NT2/D1 (cell line): ENCODE measurements around the gene UBE3D.

ENCODE experiments used
- DNase-seq: peaks from one replicate; pipeline ENCODE4 v3.0.0-alpha.2; 2011; ENCODE audit warnings: low read depth, low spot score
- H3K27me3 ChIP-seq: 2 replicates; pipeline ENCODE4 v1.6.0; 2011; ENCODE audit warnings: mild to moderate bottlenecking; ENCODE audit not compliant: insufficient read length, insufficient read depth
- H3K36me3 ChIP-seq: 2 replicates; pipeline ENCODE4 v1.6.1; 2011; ENCODE audit warnings: mild to moderate bottlenecking, low read length, mixed read lengths; ENCODE audit not compliant: insufficient read depth, insufficient read length
- H3K4me1 ChIP-seq: 2 replicates; pipeline ENCODE4 v1.5.1; 2011; ENCODE audit not compliant: insufficient read depth, insufficient read length
- H3K4me3 ChIP-seq: 2 replicates; pipeline ENCODE4 v1.5.1; 2011; ENCODE audit warnings: low read depth; ENCODE audit not compliant: insufficient read length
- H3K9ac ChIP-seq: 2 replicates; pipeline ENCODE4 v1.6.0; 2011; ENCODE audit warnings: low read depth; ENCODE audit not compliant: insufficient read length
- H3K9me3 ChIP-seq: 2 replicates; pipeline ENCODE4 v1.5.1; 2011; ENCODE audit warnings: mild to moderate bottlenecking, low read length; ENCODE audit not compliant: insufficient read depth
- SUZ12 ChIP-seq: IDR thresholded peaks from 2 replicates; pipeline ENCODE4 v1.6.1; 2011; ENCODE audit not compliant: insufficient read length, insufficient read depth; ENCODE audit errors: extremely low read depth
- YY1 ChIP-seq: IDR thresholded peaks from 2 replicates; pipeline ENCODE4 v1.6.1; 2011; ENCODE audit not compliant: insufficient read length, insufficient read depth
- ZNF274 ChIP-seq: IDR thresholded peaks from 2 replicates; pipeline ENCODE4 v1.6.1; 2011; ENCODE audit warnings: mild to moderate bottlenecking, low read depth, low read length

UBE3D gene

GRCh38 chr6:82924799-82925535, 140.7 kb downstream of the UBE3D start:
- Histone ChIP-seq H3K27me3 (no peaks in the 10 kb centered on the region), H3K4me1 (no peaks in the 10 kb centered on the region), H3K9ac (no peak overlapping the region), H3K9me3 (0 out of 2 replicates have a peak, but pooled peaks cover under 1% of the 10 kb centered on the region), H3K4me3 (no peak overlapping the region), H3K36me3 (no peaks in the 10 kb centered on the region)
- TF ChIP-seq SUZ12, result no peak
- TF ChIP-seq ZNF274, result no peak
- no peak for DNase-seq

- no peak overlapping the region for H3K4me3 ChIP-seq
- H3K9ac ChIP-seq, result no peak overlapping the region
- TF ChIP-seq YY1, result no peak
- TF ChIP-seq ZNF274, result no peak
- TF ChIP-seq SUZ12, result no peak
- DNase-seq, result no peak
- no peaks in the 10 kb centered on the region for H3K27me3 ChIP-seq
- no peaks in the 10 kb centered on the region for H3K36me3 ChIP-seq
- no peaks in the 10 kb centered on the region for H3K4me1 ChIP-seq
- H3K9me3 ChIP-seq, result peaks cover 9% of the 10 kb centered on the region; the same call in 1 of the 2 replicates
These were observed 144.4 kb downstream of the UBE3D start for GRCh38 chr6:82921258-82921657.

- Histone ChIP-seq H3K27me3 (no peaks in the 10 kb centered on the region), H3K9me3 (peaks cover 9% of the 10 kb centered on the region; the same call in 1 of the 2 replicates), H3K4me1 (no peaks in the 10 kb centered on the region), H3K4me3 (no peak overlapping the region), H3K36me3 (no peaks in the 10 kb centered on the region), H3K9ac (no peak overlapping the region)
- no peak for DNase-seq
- TF ChIP-seq ZNF274, result no peak
These were observed 148.1 kb downstream of the UBE3D start for GRCh38 chr6:82917346-82918064.

- H3K4me1 ChIP-seq, result no peaks in the 10 kb centered on the region
- H3K9me3 ChIP-seq, result peaks cover 9% of the 10 kb centered on the region; the same call in 1 of the 2 replicates
- no peaks in the 10 kb centered on the region for H3K27me3 ChIP-seq
- H3K4me3 ChIP-seq, result no peak overlapping the region
- no peaks in the 10 kb centered on the region for H3K36me3 ChIP-seq
- TF ChIP-seq ZNF274 (no peak), SUZ12 (no peak), YY1 (no peak)
- DNase-seq, result no peak
- no peak overlapping the region for H3K9ac ChIP-seq
These were observed 150.0 kb downstream of the UBE3D start for GRCh38 chr6:82915666-82916065.

GRCh38 chr6:82914511-82914910, 151.1 kb downstream of the UBE3D start:
- H3K36me3 ChIP-seq, result no peaks in the 10 kb centered on the region
- no peaks in the 10 kb centered on the region for H3K4me1 ChIP-seq
- no peak overlapping the region for H3K9ac ChIP-seq
- no peak for TF ChIP-seq SUZ12
- TF ChIP-seq ZNF274, result no peak
- TF ChIP-seq YY1, result no peak
- no peak overlapping the region for H3K4me3 ChIP-seq
- no peaks in the 10 kb centered on the region for H3K27me3 ChIP-seq
- no peak for DNase-seq
- peaks cover 9% of the 10 kb centered on the region; the same call in 1 of the 2 replicates for H3K9me3 ChIP-seq

- Histone ChIP-seq H3K9me3 (no peaks in the 10 kb centered on the region), H3K4me3 (no peak overlapping the region), H3K27me3 (no peaks in the 10 kb centered on the region), H3K36me3 (no peaks in the 10 kb centered on the region), H3K9ac (no peak overlapping the region), H3K4me1 (no peaks in the 10 kb centered on the region)
- DNase-seq, result no peak
- TF ChIP-seq SUZ12 (no peak), YY1 (no peak), ZNF274 (no peak)
These were observed 154.8 kb downstream of the UBE3D start for GRCh38 chr6:82910820-82911219.

GRCh38 chr6:82910395-82910794, 155.2 kb downstream of the UBE3D start:
- Histone ChIP-seq H3K4me3 (no peak overlapping the region), H3K4me1 (no peaks in the 10 kb centered on the region)

GRCh38 chr6:82909551-82909950, 156.1 kb downstream of the UBE3D start:
- H3K4me3 ChIP-seq, result no peak overlapping the region
- no peak for DNase-seq
- H3K9me3 ChIP-seq, result no peaks in the 10 kb centered on the region
- H3K9ac ChIP-seq, result no peak overlapping the region
- no peaks in the 10 kb centered on the region for H3K4me1 ChIP-seq
- H3K36me3 ChIP-seq, result no peaks in the 10 kb centered on the region
- H3K27me3 ChIP-seq, result no peaks in the 10 kb centered on the region
- TF ChIP-seq ZNF274 (no peak), YY1 (no peak), SUZ12 (no peak)

More at GRCh38 chr6:82910395-82910794, 155.2 kb downstream of the UBE3D start:
- H3K36me3 ChIP-seq, result no peaks in the 10 kb centered on the region
- TF ChIP-seq YY1, result no peak
- DNase-seq, result no peak
- H3K9me3 ChIP-seq, result no peaks in the 10 kb centered on the region
- H3K9ac ChIP-seq, result no peak overlapping the region
- H3K27me3 ChIP-seq, result no peaks in the 10 kb centered on the region
